HG02970 (cell line): ENCODE measurements around the gene HCCS.
"Not testable (repeated sequence)": the region's sequence is repeated elsewhere in the genome, so short reads cannot be mapped to it uniquely, and the experiment has no call there.

Experiments
- ATAC-seq: cut with Tn5 transposase; IDR thresholded peaks from one replicate; pipeline ENCODE4 v1.9.1; 2021; ENCODE audit warnings: mild to moderate bottlenecking, moderate library complexity, moderate number of reproducible peaks; ENCODE audit not compliant: unreplicated experiment, low FRiP score

HCCS gene

GRCh38 chrX:11119313-11119943, 8.3 kb downstream of the HCCS start:
- no peak for ATAC-seq

DNA sequence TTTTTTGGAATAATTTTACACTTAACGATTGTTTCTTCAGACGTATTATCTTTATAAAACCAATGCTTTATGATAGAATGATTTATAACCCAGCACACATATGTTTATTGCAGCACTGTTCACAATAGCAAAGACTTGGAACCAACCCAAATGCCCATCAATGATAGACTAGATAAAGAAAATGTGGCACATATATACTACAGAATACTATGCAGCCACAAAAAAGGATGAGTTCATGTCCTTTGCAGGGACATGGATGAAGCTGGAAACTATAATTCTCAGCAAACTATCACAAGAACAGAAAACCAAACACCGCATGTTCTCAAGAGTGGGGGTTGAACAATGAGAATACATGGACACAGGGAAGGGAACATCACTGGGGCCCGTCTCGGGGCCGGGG, 12.0 kb downstream of the HCCS start:
- not testable (repeated sequence) for ATAC-seq

DNA sequence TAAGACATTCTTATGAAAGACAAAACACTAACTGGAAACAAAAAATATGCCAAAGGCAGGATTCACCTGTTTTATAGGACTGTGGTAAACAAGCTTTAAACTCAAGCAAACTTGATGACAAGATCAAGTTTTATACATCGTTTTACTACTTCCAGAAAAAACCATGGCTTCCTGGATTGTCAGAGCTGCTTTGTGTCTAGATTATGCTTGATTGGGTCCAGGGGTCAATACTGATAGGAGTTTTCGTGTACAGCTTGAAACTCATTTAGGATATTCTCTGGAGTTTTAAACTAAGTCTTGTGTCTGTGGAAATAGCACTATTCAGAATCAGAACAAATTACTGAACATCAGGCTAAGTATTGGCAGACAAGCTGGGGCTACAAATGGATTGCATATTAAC, 13.0 kb downstream of the HCCS start:
- no peak for ATAC-seq

DNA sequence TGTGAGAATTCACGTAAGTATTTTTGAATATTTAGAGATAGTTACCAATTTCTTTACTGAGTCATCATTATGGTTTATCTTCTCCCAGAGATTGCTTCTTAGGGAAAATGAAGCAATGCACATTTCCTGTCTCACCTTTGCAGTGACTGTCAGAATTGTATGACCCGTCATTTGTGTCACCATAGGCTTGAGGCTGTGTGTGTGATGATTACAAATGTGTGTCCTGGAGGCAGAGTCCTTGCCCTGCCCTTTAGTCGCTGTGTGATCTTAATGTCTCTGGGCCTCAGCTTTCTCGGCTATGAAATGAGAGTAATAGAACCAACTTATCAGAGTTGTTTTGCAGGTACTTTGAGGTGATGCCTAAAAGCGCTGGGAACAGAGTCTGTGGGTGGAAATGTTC, 13.9 kb downstream of the HCCS start:
- no peak for ATAC-seq

- no peak for ATAC-seq
Measured at GRCh38 chrX:11129534-11130105, 18.5 kb downstream of the HCCS start.

DNA sequence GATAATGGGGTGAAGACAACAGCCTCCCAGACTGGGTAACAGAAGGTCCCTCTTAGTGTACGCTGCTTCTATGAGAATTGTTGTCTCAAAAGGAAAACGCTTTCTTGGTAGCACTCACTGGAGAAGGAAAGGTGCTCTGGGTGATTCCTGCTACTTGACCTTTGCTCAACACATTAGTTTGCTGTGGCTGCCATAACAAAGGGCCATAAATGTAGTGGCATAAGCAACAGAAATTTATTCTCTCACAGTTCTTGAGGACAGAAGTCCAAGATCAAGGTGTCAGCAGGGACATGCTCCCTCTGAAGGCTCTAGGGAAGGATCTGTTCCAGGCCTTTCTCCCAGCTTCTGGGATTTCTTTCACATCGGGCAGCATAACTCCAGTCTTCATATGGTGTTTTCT, 19.0 kb downstream of the HCCS start:
- ATAC-seq = no peak

GRCh38 chrX:11131146-11131545, 20.0 kb downstream of the HCCS start:
- ATAC-seq = no peak

GRCh38 chrX:11135564-11136185, 24.5 kb downstream of the HCCS start:
- ATAC-seq = no peak

DNA sequence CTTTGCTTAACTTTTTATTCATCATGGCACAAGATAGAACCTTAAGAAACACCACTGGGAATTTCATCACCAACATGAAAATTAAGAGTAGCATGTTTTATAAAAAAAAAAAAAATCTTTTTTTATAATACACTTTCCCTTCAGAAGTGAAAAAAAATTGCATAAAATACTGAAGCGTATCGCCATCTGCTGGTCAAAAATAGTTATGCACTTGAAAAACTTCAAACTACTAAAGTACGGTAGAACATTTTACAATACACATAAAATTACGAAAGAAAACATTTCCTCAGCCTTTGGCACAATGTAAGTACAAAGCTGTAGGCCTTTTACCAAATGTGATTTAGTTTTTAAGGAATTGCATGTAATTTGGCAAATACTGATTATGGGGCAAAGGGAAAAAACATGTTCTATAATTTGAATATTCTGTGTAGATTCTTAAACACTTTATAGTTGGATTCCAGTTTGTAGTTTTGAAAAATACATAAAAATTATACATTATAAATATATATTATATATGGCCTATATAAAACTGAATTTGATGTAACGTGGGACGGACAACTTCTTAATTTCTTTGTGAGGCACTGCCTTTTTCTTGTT, 26.5 kb downstream of the HCCS start:
- no peak for ATAC-seq

DNA sequence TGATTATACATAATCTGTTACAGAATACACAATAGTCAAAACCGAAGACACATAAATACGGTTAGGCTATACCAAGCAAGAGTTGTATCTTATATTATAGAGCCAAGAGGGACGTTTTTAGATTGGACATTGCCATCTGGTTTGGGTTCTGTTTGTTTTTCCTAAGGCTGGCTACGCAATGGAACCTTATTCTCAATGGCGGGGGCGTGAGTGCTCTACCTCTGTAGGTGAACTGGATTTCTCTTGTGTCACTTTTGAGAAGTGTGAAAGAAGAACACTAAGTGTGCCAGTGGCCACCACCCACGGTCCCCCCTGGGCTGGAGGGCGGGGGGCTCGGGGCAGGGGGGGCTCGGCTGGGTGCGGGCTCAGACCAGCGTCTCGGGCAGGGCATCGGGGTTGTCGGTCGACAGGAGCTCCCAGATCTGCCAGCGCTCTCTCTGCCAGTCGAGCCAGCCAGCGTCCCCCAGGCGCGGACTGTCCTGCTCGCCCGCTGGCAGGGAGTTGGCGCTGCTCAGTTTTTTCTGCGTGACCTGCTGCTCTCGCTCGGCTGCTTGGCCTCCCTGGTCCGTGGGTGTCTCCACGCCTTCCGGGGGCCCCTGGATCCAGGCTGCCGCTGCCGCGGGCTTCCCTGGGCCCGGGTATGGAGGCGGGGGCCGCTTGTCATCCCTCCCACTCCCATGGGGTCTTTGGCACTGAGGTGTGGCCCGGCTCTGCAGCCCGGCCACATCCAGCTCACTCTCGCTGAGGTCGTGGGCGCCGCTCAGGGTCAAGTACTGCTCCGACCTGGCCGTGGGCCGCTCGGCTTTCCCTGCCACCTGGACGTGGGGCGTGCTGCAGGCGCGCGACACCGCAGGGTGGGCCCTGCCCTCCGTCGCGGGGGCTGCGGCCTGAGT, 27.6 kb downstream of the HCCS start:
- ATAC-seq = no peak

GRCh38 chrX:11143931-11144678, 33.0 kb downstream of the HCCS start:
- peak; percentile 56 for ATAC-seq

DNA sequence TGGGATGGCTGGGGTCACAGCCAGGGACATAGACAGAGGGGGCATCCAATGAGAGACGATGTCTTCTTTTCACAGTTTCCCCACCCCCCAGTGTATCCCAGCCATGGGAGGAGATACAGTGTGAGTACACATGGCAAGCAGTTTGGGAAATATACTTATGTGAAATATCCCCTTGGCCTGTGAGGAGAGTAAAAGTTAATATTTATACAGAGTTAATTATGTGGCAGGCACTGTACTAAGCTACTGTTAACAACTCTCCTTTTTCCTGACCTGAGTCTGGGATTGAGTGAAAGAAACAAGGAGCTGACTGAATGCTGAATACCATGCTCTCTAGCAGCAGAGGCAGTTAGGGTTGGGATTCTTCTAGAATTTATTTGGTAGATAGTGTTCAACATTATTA, 35.3 kb downstream of the HCCS start:
- no peak for ATAC-seq

GRCh38 chrX:11148401-11148800, 37.3 kb downstream of the HCCS start:
- ATAC-seq = no peak

DNA sequence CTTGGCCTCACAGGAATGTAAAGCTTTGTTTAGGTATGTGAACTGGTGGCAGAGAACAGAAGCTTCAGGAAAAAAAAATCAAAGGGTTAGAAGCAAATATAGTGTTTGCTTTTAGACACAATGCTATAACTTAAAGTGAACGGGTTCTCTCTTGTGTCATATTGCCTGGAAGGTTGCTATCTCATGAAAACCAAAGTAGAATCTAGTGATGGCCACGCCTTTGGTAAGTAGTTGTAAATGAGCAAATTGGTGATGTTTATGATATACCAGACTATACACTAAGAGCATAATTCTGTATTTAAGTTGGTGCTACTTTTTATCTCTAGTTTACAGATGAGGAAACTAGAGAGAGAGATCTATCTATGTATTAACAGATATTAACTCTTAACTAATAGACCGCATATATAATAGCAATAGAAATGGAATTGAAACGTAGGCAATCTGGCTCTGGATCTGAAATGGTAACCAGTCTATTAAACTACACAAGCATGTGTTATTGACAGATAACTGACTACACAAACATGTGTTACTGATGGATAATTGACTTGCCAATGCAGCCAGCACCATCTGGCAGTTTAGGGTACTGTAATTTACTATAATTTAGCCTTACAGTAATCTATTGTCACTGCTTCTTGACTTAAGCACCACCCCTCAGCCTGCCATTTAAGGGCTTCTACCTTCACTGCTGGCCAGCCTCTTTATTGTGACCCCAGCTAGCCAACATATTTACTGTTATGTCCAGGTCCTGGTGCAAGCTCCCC, 40.8 kb downstream of the HCCS start:
- ATAC-seq = no peak

DNA sequence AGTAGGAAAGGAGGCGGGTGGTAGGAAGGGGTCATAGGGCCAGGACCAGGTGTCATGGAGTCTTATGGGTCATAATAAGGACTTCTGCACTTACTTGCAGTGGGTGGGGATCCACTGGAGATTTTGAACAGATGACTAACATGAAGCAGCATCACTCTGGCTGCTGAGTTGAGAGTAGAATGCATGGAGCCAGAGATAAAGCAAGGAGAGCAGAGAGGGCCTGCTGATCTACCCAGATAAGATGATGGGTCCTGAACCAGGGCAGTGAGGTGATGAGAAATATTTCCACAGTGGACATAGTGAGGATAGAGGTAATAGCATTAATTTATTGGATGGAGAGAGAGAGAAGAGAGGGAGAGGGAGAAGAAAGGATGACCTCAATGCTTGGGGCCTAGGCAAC, 48.0 kb downstream of the HCCS start:
- no peak for ATAC-seq

GRCh38 chrX:11164433-11164832, 53.3 kb downstream of the HCCS start:
- ATAC-seq = no peak

DNA sequence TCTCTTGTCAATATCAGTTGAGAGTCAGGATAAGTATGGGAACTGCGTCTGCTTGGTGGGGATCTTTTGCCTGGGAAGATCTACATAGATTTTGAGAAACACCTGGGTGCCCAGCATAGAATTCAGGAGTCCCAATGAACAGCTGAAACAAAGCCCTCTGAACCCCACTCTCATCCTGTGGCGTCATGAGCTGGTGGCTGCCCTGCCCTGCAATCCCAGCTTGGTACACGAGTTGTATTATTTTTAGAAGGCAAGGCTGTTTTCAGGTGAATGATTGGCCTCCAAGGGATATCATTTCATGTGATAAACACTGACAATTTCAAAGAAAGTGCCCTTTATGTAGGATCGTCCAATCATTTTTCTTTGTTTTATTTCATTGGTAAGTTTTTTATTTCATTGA, 60.8 kb downstream of the HCCS start:
- ATAC-seq = no peak

DNA sequence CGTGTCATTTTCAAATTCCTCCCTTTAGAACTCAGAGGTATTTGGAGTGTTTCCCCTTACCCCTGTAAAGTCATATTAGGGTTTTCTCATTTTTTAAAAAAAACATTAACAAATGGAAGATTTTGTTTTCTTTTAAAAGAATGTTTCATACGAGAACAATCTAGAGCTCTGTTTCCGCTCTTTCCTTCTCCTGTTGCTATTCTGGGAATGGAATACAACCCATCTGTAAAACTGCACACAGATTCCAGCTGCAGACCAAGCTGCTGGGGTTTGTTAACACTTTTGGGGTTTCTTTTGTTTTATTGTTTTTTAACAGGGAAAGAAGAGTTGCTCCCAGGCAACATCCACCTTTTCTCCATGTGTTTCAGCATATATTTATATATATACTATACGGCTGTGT, 61.3 kb downstream of the HCCS start:
- ATAC-seq = no peak
